Measurements from ENCODE around the gene CDON.

The CDON gene, protein sequence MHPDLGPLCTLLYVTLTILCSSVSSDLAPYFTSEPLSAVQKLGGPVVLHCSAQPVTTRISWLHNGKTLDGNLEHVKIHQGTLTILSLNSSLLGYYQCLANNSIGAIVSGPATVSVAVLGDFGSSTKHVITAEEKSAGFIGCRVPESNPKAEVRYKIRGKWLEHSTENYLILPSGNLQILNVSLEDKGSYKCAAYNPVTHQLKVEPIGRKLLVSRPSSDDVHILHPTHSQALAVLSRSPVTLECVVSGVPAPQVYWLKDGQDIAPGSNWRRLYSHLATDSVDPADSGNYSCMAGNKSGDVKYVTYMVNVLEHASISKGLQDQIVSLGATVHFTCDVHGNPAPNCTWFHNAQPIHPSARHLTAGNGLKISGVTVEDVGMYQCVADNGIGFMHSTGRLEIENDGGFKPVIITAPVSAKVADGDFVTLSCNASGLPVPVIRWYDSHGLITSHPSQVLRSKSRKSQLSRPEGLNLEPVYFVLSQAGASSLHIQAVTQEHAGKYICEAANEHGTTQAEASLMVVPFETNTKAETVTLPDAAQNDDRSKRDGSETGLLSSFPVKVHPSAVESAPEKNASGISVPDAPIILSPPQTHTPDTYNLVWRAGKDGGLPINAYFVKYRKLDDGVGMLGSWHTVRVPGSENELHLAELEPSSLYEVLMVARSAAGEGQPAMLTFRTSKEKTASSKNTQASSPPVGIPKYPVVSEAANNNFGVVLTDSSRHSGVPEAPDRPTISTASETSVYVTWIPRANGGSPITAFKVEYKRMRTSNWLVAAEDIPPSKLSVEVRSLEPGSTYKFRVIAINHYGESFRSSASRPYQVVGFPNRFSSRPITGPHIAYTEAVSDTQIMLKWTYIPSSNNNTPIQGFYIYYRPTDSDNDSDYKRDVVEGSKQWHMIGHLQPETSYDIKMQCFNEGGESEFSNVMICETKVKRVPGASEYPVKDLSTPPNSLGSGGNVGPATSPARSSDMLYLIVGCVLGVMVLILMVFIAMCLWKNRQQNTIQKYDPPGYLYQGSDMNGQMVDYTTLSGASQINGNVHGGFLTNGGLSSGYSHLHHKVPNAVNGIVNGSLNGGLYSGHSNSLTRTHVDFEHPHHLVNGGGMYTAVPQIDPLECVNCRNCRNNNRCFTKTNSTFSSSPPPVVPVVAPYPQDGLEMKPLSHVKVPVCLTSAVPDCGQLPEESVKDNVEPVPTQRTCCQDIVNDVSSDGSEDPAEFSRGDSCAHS (N-terminal part only)

DNA sequence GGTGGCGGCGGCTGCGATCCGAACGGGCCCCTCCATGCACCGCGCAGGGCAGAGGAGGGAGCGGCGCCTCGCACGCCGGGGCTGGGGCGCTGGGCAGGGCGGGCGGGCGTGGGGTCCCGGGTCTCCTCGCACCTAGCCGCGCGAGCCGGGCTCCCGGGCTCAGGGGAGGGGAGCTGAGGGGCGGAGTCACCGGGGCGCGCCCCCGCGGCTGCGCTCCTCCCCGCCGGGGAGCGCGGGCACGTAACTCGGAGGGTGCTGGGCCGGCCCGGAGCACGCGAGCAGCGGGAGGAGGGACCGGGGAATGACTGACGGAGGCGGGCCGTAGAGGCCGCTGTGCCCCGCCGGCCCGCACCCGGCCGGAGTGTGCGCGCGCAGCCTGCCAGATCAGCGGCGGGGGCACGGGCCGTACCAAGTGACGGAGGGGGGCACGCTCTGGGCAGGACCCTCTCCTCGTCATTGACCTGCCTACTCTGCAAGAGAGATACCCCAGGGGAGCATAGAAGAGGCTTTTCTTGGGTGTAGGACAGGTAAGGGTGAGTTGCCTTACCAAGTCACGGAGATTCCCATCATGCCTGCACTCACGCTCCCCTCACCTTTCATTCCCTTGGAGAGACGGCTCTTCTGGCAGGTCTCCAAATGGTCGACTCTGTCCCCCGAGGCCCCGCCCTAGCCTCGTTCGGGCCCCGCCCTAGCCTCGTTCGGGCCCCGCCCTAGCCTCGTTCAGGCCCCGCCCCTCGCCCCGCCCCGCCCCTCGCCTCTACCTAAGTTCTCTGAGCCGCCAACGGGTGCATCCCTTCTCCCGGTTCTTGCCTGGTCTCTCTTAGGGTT lies at the start of gene CDON:
CDON (minus strand) TSS at position 188 of the 828 bp plus-strand sequence. CDS start 39,390 bp downstream, outside the sequence.
- DNase-seq (ENCODE audit: low read depth): peak; percentile 88

DNA sequence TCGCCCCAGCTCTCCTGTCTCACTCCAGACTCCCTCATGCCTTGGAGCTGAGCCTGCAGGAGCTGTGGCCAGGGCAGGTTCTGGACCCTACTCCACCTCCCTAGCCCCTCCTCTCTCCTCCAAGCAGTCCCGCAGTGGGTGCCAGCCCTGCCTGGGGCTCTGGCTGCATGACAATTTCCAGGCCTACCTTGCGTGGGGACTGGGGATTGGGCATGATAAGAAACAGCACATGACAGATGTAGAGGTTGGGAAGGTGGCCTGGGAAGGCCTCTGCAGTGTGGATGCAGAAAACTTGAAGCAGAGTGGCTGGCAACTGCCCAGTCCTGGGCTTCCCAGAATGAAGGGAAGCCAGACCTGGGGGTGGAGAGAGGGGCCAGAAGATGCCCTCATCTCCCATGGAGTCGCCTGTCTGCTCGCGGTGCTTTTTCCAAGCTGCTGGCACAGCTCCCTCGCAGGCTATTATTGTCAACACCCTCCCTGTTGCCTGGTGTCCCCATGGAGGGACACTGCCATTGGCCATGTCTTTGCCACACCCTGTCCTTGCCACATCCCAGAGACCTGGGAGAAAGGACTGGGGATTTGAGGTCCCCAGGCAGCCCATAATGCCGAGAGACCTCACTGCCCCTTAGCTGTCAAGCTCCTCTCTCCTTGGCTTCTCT lies 48.9 kb upstream of the CDON start:
- no peak for DNase-seq (ENCODE audit: low read depth)

DNA sequence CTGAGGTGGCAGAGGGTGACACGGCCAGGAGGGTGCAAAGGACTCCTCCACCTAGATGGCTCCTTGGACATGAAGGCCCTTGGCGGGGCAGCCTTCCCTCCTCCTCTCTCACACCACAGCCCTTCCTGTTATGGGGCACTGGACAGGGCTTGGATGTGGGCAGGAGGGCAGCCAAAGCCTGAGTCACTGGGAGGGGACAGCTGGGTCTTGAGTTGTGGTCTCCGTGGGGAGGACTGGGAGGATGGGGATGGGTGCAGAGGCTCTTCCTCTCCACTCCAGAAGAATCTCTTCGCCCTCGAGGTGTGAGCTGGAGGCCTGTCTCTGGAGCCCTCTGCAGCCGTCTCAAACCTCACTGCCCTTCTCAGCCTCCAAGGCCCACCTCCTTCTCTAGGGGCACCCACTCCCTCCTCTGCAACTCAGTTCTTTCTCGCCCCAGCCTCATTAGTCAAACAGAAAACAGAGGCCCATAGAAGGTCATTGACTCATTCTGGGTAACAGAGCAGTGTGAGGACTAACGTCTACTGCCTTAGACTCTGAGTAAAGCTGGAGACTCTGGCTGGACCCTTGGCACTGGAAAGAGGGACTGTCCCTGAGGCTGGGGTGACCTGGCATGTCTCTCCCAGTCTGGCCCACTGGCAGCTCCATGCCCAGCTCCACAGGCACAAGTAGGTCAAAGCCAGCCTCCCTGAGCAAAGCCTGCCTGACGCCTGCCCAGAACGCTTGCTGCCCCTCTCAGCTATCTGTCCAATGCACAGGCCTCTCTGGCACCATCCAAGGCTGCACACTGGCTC lies 47.5 kb upstream of the CDON start:
- DNase-seq (ENCODE audit: low read depth): no peak

DNA sequence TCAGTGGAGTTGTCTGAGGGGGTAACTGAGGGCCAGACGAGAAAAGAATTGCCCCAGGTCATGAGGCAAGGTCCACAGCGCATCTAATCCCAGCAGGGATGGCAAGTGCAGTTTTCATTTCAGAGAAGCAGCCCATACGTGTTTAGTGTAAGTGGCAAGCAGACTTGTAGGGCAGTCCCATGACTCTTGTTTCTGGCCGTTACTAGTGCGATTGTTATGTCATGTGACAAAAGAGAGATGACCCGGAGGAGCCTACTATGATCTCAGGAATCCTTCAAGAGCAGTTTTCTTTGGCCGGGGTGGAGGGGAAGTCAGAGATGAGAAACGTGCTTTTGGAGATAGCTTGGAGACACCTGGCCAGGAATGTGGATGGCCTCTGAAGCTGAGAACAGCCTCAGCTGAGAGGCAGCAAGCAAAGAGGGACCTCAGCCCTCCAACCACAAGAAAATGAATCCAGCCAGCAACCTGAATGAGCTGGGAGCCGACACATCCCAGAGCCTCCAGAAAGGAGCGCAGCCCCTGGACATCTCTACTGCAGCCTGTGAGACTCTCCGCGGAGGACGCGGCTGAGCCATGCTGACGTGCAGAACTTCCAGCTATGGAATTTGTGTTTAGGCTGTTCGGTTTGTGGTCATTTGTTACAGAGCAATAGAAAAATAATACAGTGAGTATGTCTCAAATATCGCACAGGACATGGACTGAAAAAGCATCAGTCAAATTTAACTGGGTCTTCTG lies 44.1 kb upstream of the CDON start:
- no peak for DNase-seq (ENCODE audit: low read depth)

DNA sequence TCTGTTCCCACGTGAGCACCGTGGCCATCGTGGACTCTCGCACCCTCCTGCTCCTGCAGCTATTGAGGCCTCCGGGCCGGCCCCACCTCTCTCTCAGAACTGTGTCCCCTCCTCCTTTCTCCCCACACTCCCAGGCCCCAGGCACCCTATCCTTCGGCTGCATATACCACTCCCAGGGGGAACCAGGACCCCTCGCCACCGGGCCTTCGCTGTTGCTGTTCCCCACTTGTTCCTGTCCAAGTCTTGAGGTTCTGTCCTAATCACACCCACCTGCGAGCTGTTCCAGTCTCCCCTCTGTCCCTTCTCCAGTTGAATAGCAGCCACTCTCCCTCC lies 43.0 kb upstream of the CDON start:
- no peak for DNase-seq (ENCODE audit: low read depth)

DNA sequence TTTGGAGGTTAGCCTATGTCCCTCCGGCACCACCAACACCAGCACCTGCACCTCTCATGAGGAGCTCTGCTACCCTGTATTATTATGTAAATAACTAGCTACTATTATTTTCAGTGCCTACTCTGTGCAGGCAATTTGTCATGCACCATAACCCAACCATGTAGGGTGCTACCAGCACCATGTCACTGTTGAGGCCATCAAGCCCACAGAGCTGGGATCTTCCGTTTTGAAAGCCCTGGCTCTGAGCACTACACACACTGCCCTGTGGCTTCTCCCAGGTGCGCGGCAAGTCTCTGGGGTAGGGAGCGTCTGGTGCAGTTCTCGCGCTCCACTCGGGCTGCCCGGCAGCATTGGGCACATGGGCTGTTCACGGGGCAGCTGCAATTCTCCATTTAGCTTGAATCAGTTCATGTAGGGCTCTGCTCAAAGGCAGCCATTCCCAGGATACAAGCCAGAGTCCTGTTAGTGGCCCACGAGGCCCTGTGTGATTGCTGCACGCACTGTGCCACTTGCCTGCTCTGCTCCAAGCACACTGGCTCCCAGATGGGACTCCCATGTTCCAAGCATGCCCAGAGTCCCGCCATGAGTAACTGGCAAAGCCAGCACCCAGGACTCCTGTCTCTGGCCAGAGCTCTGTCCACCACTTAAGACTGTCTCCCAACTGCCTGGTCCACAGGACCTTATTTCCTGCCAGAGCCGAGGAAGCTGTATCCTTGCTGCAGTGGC lies 42.5 kb upstream of the CDON start:
- DNase-seq (ENCODE audit: low read depth): no peak

DNA sequence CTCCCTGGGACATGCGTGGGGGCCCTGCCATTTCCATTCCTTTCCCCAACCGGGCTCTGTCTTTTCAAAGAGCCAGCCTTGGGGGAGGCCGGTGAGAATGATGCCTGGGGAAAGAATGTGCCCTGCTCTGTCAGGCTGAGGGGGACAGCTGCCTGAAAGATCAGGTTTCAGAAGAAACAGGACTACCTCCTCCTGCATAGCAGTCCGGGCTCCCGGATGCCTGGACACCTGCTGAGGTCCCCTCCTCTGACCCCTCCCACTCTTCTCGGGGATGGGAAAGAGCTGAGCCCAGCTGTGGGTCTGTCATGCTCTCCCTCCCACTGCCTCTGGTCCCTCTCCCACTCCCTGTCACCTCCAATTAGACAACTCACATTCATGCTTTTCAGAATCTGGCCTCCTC lies 41.8 kb upstream of the CDON start:
- DNase-seq (ENCODE audit: low read depth): no peak

DNA sequence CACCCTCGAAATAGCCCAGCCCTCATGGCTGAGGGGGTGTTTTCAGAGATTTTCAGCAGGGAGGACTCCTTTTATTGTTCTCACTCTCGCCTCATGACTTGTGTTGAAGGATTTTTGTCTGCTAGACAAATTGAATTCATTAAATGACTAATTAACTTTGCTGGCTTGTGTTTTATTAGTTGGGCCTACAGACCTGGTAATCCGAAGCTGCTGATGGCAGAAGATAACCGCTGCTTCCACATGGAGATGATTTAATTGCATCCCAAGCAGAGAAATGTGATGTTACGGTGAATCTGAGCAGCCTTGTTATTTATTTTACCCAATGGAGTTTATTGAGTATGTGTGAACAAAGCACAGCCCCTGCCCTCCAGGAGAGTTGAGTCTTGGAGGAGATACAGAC lies 40.5 kb upstream of the CDON start:
- no peak for DNase-seq (ENCODE audit: low read depth)

DNA sequence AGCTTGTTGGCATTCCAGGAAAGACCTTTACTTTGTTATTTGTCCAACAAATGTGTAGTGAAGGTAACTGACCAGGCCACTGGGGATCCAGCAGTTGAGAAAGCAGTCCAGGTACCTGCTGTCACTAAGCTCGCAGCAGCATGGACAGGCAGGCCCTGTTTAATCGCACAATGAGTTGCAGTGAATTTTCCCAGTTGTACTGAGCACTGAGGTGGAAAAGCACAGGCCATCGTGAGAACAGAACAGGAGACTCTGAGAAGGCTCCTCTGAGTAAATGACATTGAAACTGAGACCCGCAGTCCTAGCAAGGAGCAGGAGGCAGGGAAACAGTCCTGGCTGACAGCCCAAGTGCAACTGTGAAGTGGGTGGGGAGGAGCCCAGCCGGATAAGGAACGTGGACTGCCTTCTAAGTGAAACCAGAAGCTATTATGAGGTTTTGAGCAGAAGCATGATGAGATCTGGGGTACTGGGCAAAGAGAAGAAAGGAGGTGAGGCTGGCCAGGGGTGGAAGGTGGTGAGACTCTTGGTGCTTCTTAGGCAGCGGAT lies 39.8 kb upstream of the CDON start:
- no peak for DNase-seq (ENCODE audit: low read depth)

DNA sequence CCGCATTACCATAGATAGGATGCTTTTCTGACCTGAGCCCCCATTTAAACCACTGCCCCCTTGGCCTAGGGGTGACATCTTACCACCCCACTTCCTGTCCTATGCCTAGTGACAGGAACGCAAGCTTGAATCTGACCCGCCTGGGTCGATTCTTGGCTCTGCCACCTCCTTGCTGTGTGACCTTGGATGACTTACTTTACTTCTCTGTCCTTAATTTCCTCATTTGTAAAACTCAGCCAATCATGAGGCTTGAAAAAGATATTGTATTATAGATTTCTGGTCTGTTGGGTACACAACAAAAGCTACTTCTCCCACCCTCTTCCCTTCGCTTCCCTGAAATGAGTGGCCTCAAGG lies 39.2 kb upstream of the CDON start:
- no peak for DNase-seq (ENCODE audit: low read depth)

DNA sequence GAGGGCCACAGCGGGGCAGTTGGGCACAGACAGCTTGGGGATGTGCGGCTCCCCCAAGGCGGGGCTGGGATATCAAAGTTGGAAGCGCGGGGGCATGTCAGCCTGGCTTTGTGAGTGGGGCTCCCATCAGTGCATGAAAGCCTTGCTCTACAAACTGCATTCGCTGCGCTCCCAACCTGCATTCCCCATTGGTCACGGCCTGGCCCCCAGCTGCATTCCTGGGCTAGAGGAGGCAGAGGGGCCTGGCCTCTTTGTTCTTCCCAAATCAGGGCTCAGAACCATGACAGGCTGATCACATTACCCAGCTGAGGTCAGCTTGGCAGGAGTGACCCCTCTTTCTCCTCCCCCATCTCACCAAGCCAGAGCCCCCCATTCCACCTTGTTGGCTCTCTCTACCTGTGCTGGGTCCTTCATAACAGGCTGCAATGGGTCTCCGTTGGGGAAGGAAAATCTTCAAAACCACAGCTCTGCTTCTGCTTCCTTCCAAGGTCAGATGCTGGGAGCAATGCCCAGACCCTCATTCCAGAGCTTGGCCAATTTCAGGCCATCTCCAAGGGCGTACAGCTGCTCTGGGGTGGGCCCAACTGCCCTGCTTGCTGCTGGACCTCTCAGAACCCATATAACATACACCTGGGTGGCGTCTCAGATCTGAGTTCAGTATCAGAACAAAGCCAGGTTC lies 38.7 kb upstream of the CDON start:
- no peak for DNase-seq (ENCODE audit: low read depth)

DNA sequence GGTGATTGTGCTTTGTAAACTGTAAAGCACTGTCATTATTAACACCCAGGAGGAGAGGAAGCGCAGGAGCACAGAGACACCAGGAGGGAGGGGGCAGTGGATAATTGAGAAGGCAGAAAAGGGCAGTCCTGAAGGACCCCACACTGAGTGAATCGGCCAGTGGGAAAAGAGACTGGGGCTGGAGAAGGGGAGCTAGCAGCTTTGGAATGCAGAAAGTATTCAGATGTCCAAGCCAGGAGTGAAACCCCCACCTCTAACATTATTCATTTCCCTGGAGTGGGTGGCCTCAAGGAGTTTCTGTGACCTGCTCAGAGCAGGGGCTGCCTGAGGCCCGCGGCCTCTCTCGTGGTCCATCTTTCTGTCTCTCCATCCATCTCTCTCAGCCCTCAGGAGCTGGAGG lies 38.0 kb upstream of the CDON start:
- no peak for DNase-seq (ENCODE audit: low read depth)

DNA sequence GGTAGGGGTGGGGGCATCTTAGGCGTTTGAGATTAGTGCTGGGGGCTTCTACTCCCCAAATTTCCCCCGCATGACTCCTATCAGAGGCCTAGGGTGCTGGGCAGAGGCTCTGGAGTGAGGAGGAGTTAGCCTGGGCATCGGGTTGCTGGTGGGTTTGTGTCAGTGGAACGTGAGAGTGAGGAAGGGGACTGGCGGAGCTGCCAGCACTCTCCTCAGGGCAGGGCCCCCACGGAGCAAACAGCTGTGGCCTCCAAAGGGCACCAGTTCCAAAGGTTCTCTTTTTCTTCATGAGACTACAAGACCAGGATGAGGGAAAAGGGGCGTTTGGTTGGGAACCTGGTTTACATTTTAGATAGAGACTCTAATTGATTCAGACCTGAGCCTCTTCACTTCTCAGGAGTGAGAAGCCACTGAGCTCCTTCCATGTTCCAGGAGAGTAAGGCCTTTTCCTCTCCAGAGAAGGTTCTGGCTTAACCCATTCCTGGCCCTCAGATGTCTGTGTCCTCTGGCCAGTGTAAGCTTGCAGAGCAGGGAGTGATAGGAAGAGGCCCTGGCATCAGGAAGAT lies 35.6 kb upstream of the CDON start:
- DNase-seq (ENCODE audit: low read depth): no peak

DNA sequence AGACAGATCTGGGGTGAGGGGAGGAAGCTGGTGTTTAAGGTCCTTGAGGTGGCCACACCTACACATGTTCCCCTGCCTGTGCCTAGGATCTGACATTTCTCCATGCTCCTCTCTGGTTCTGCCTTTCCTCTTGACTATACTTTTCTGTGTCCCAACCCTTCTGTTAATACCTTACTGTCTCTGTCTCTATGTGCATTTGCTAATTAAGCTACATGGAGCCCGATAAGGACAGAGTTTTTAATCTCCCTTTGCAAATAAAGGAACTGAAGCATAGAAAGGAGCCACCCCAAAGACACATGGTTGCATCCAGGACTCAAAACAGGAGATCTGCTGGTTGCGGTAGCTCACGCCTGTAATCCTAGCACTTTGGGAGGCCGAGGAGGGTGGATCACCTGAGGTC lies 33.1 kb upstream of the CDON start:
- no peak for DNase-seq (ENCODE audit: low read depth)

DNA sequence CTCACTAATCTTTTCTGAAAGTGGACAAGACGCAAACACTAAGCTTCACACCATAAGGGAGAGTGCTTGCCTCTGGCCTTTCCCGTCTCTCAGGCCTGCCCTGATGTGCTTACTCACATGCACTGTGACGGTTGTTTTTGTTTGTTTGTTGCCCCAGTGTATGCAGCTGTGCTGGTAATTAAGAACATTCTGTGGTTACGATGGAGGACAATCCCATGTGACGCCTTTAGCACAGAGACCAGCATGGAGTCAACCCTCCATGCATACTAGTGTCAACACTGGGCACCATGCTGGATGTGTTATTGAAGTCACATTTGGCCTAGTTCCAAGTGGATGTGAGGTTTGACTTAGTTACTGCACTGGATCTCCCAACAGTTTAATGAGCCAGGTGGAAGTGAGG lies 27.8 kb upstream of the CDON start:
- no peak for DNase-seq (ENCODE audit: low read depth)

DNA sequence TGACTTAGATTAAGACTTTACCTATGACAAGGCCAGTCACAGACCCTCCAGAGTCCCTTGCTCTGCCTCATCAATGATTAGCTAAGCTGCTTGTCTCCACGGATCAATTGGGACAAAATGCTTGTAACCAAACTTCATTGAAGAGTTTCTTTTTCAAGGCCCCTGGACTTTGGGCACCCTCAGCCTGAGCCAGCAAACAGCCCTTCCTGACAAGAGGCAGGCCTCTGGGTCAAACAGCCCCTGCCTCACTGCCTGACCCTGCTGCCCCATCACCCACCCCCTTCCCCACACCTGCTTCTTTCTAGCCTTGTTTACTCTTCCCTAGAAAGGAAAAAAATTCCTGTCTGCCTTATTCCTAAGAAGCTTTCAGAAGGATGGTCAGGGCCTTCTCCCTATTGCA lies 26.3 kb upstream of the CDON start:
- no peak for DNase-seq (ENCODE audit: low read depth)

DNA sequence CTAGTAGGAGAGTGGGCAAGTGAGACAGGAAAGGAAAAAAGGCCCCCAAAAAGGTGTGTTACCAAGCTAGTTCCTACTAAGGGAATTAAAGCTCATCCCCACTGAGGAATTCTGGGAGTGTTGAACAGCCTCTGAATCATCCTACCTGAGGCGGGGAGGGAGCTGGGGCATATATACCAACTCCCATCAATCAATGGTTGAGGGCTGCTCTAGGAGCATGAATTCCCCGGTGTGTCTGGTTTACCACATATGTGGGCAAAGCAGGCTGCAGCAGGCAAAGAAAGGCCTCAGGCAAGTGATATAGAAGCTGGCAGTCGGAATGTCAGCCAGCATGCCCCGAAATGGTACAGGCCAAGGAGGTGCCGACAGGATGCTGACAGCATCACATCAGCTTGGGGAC lies 23.6 kb upstream of the CDON start:
- no peak for DNase-seq (ENCODE audit: low read depth)

DNA sequence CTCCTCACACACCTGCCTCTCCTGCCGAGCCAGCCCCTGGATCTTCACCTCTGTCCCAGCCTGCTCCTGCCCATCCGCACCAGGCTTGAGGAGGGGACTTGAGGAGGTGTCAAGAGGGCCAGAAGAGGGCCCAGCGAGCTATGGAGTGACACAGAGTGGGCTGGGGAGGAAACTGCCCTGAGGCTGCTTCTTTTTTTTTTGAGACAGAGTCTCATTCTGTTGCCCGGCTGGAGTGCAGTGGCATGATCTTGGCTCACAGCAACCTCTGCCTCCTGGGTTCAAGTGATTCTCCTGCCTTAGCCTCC lies 21.9 kb upstream of the CDON start:
- no peak for DNase-seq (ENCODE audit: low read depth)

All from activated T-helper 1 cell treated with Interleukin-2 at 50 U/mL for 16 hours (primary cell).